ENCODE results near the gene MEPCE.
A peak's percentile ranks its signal among the peaks of the same experiment; 100 is the strongest.

The MEPCE gene

GRCh38 chr7:100472854-100473499 lies 43.3 kb downstream of the MEPCE start:
- TF ChIP-seq, protein P1, sequence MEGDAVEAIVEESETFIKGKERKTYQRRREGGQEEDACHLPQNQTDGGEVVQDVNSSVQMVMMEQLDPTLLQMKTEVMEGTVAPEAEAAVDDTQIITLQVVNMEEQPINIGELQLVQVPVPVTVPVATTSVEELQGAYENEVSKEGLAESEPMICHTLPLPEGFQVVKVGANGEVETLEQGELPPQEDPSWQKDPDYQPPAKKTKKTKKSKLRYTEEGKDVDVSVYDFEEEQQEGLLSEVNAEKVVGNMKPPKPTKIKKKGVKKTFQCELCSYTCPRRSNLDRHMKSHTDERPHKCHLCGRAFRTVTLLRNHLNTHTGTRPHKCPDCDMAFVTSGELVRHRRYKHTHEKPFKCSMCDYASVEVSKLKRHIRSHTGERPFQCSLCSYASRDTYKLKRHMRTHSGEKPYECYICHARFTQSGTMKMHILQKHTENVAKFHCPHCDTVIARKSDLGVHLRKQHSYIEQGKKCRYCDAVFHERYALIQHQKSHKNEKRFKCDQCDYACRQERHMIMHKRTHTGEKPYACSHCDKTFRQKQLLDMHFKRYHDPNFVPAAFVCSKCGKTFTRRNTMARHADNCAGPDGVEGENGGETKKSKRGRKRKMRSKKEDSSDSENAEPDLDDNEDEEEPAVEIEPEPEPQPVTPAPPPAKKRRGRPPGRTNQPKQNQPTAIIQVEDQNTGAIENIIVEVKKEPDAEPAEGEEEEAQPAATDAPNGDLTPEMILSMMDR (IDR thresholded peaks at IDR 0.05; ENCODE audit: borderline replicate concordance, insufficient read depth, low read depth, low read length), result no peak
- H3K4me3 ChIP-seq (ENCODE audit: low read depth, low read length), result no peak overlapping the region

DNA sequence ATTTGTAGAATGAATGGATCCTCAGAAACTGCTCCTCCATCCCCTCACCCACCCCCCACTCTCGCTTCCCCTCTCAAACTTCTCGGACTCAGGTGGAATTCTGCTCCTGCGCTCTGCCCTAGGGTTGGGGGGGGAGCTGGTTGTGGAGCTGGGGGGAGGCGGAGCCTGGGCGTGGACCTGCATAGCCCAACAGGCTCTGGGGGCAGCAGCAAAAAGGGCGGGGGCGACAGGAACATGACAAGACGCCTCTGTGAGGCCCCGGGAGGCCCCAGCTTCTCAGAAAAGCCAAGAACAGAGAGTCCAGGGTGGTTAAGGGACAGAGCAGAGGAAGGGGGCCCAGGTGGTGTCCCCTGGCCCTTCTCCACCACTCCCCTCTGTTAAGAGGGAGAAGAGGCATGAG lies 45.9 kb downstream of the MEPCE start:
- TF ChIP-seq, protein P1 (IDR thresholded peaks at IDR 0.05; ENCODE audit: borderline replicate concordance, insufficient read depth, low read depth, low read length), result no peak
- H3K4me3 ChIP-seq (ENCODE audit: low read depth, low read length), result peak overlapping the region; percentile 81

DNA sequence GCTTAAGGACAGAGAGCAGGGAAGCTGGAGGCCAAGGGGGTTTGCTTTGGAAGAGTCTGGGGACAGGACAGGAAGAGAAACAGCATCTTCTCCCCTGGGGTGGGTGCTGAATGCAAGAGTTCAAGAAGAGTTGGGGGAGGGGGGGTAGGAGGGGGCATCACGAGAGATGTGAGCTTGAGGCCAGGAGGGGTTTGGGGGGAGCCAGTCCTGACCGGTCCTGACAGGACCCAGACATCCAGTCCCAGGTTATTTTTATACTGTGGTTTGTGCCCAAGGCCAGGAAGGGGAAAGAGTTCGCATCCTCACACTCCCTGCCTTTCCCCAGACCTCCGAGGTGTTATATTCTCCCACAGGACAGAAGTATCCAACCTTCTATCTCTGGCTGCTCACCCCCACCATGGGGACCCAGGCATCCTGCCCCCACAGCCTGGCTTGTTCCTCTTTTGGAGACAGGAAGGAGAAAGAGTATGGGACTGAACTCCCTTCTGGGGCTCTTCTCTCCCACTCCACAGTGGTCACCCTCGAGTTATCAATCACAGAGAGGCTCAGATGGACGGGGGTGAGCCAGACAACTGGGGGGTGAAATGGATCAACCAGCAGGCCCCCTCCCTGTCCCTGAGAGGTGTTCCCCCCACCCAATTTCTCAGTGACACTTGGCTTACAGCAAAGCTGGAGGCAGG lies 46.6 kb downstream of the MEPCE start:
- TF ChIP-seq, protein P1 (IDR thresholded peaks at IDR 0.05; ENCODE audit: borderline replicate concordance, insufficient read depth, low read depth, low read length), result no peak

GRCh38 chr7:100476903-100477870 lies 47.6 kb downstream of the MEPCE start:
- TF ChIP-seq, protein P1 (IDR thresholded peaks at IDR 0.05; ENCODE audit: borderline replicate concordance, insufficient read depth, low read depth, low read length), result peak; percentile 63; the same call in 1 of the 2 replicates
- peak overlapping the region; percentile 81 for H3K4me3 ChIP-seq (ENCODE audit: low read depth, low read length)

More for the DNA sequence above, 46.6 kb downstream of the MEPCE start:
- H3K4me3 ChIP-seq (ENCODE audit: low read depth, low read length), result peak overlapping the region; percentile 81

DNA sequence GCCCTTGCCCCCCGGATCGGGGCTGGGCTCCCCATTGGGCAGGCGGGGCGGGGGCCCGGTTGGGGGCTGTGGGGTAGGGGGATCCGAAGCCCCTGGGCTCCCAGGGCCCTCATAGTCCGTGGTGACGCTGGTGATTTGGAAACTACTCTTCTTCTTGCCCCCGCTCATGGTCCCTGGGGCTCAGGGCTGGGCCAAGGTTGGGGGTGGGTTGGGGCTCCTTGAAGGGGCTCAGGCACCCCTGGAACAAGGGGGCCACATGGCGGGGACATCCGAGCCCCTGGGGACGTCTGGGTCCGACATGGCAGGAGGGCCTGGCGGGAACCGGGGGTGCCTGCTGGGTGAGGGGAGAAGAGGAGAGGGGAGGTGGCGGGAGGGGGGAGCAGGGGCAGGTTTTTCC lies 48.2 kb downstream of the MEPCE start:
- TF ChIP-seq, protein P1 (IDR thresholded peaks at IDR 0.05; ENCODE audit: borderline replicate concordance, insufficient read depth, low read depth, low read length), result no peak
- peak overlapping the region; percentile 81 for H3K4me3 ChIP-seq (ENCODE audit: low read depth, low read length)

DNA sequence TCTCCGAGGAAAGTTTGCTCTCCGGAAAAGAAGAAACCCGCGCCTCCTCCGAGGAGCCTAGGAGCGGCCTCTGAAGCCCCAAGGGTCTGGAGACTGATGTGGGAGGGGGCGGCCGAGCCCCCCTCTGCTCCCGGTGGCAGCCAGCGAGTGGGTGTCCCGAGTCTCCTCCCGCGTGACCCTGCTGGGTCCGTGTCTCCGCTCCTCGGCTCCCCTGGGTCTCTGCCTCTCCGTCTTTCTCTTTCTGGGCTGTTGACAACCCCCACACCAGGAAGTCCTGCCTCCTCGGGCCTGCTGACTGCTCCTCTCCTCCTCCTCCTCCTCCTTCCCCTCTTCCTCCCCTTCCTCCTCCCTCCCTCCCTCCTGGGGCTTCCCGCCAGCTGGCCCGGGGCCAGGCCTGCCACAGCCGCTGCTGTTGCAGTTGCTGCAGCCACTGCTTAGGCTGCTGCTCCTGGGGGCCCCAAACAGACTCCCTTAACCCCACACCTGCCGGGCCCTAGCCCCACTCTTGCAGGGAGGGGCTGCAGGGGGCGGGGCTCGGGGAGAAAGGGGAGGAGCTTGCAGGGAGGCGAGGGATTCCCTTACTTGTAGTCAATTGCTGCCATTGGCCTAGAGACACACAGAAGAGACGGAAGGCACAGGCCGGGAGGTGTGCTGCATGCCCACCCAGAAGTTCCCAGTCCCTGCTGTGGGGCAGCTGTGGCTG lies 49.5 kb downstream of the MEPCE start, which contains the start of gene TSC22D4:
Gene TSC22D4, minus strand, starts transcription at position 257 of the 703 bp plus-strand sequence. CDS start 1,176 bp downstream, outside the sequence.
- TF ChIP-seq, protein P1 (IDR thresholded peaks at IDR 0.05; ENCODE audit: borderline replicate concordance, insufficient read depth, low read depth, low read length), result no peak
- H3K4me3 ChIP-seq (ENCODE audit: low read depth, low read length), result peak within 1 kb of the TSS; percentile 81
